HG03460 (cell line): ENCODE results near the gene THOC1.
A peak's percentile ranks its signal among the peaks of the same experiment; 100 is the strongest.
"Not testable (repeated sequence)": the region's sequence is repeated elsewhere in the genome, so short reads cannot be mapped to it uniquely, and the experiment has no call there.

ENCODE experiments used
- ATAC-seq: cut with Tn5 transposase; IDR thresholded peaks from one replicate; pipeline ENCODE4 v1.9.1; 2021; ENCODE audit not compliant: unreplicated experiment

THOC1 gene

GRCh38 chr18:267688-268552, at the start of gene THOC1:
Gene THOC1 (minus strand): TSS chr18:268047. CDS start chr18:268019, 28 bp downstream.
- peak; percentile 93 for ATAC-seq

- ATAC-seq: no peak
These were observed 49.8 kb upstream of the THOC1 start for GRCh38 chr18:317618-318017.

GRCh38 chr18:316393-316792, 48.5 kb upstream of the THOC1 start:
- no peak for ATAC-seq

- no peak for ATAC-seq
These were observed 46.1 kb upstream of the THOC1 start for GRCh38 chr18:313931-314330.

- ATAC-seq: no peak
These were observed 44.6 kb upstream of the THOC1 start for GRCh38 chr18:312415-312814.

GRCh38 chr18:310042-310441, 42.2 kb upstream of the THOC1 start:
- ATAC-seq: no peak

GRCh38 chr18:308086-308485, 40.2 kb upstream of the THOC1 start:
- ATAC-seq: not testable (repeated sequence)

- no peak for ATAC-seq
These were observed 38.9 kb upstream of the THOC1 start for GRCh38 chr18:306608-307255.

GRCh38 chr18:305003-305501, 37.2 kb upstream of the THOC1 start:
- no peak for ATAC-seq

- no peak for ATAC-seq
These were observed 35.8 kb upstream of the THOC1 start for GRCh38 chr18:303607-304006.

- ATAC-seq: no peak
These were observed 35.2 kb upstream of the THOC1 start for GRCh38 chr18:303011-303410.

GRCh38 chr18:302097-302496, 34.2 kb upstream of the THOC1 start:
- ATAC-seq: no peak

GRCh38 chr18:297936-298335, 30.1 kb upstream of the THOC1 start:
- ATAC-seq: no peak

GRCh38 chr18:295756-296490, 28.1 kb upstream of the THOC1 start:
- ATAC-seq: no peak

GRCh38 chr18:294566-294965, 26.7 kb upstream of the THOC1 start:
- ATAC-seq: no peak

GRCh38 chr18:293536-293935, 25.7 kb upstream of the THOC1 start:
- ATAC-seq: no peak

GRCh38 chr18:292271-292670, 24.4 kb upstream of the THOC1 start:
- no peak for ATAC-seq

- ATAC-seq: not testable (repeated sequence)
These were observed 22.1 kb upstream of the THOC1 start for GRCh38 chr18:289970-290369.

GRCh38 chr18:289026-289425, 21.2 kb upstream of the THOC1 start:
- ATAC-seq: no peak

GRCh38 chr18:286515-287310, 18.9 kb upstream of the THOC1 start:
- no peak for ATAC-seq

GRCh38 chr18:285817-286216, 18.0 kb upstream of the THOC1 start:
- ATAC-seq: no peak
